ENCODE results near the gene VRK2. TPM values are rescaled to one million over a fixed set of nuclear protein-coding genes. Genes with fewer than 3 reads are reported as not detected.
"Not testable (repeated sequence)": the region's sequence is repeated elsewhere in the genome, so short reads cannot be mapped to it uniquely, and the experiment has no call there.

Gene VRK2
- total RNA-seq, 3 donors from 2014 or later = 26.9 to 34.0 (median 28.2) TPM

DNA sequence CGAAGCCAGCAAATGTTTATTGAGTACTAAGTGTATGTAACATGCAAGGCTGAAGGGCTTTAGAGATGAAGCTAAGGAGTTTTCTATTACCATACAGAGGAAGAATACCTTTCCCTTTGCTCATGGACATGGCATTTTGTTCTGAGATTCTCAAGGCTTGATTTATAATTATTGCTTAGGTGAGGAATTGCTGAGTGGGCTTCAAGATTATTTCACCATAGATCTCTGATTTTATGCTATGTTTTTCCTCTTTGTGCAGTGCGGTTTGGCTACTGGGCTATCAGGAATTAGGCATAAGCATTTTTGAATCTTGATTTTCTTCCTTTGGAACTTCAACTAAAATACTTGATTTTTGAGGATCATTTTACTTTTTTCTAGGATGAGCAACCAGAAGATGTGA is 42.5 kb downstream of the VRK2 start:
- Histone ChIP-seq H3K27ac (no peak overlapping the region), H3K9me3 (no peaks in the 10 kb centered on the region), H3K36me3 (no peaks in the 10 kb centered on the region), H3K4me1 (no peaks in the 10 kb centered on the region), H3K4me3 (no peak overlapping the region), H3K27me3 (no peaks in the 10 kb centered on the region)
- intact Hi-C loops (cut with DNase I; ENCODE audit: low total_unique reads) = no loop called here
- TF ChIP-seq POLR2A (IDR thresholded peaks at IDR 0.05) (no peak), POLR2AphosphoS5 (IDR thresholded peaks at IDR 0.05) (no peak)
- TF ChIP-seq, protein P1, sequence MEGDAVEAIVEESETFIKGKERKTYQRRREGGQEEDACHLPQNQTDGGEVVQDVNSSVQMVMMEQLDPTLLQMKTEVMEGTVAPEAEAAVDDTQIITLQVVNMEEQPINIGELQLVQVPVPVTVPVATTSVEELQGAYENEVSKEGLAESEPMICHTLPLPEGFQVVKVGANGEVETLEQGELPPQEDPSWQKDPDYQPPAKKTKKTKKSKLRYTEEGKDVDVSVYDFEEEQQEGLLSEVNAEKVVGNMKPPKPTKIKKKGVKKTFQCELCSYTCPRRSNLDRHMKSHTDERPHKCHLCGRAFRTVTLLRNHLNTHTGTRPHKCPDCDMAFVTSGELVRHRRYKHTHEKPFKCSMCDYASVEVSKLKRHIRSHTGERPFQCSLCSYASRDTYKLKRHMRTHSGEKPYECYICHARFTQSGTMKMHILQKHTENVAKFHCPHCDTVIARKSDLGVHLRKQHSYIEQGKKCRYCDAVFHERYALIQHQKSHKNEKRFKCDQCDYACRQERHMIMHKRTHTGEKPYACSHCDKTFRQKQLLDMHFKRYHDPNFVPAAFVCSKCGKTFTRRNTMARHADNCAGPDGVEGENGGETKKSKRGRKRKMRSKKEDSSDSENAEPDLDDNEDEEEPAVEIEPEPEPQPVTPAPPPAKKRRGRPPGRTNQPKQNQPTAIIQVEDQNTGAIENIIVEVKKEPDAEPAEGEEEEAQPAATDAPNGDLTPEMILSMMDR (IDR thresholded peaks at IDR 0.05) = no peak
- no peak for DNase-seq (ENCODE audit: low spot score in 2 of 2)

DNA sequence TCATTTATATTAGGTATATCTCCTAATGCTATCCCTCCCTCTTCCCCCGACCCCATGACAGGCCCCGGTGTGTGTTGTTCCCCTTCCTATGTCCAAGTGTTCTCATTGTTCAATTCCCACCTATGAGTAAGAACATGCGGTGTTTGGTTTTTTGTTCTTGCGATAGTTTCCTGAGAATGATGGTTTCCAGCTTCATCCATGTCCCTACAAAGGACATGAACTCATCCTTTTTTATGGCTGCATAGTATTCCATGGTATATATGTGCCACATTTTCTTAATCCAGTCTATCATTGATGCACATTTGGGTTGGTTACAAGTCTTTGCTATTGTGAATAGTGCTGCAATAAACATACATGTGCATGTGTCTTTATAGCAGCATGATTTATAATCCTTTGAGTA is 46.2 kb downstream of the VRK2 start:
- H3K36me3 ChIP-seq; H3K4me3 ChIP-seq; H3K4me1 ChIP-seq; H3K9me3 ChIP-seq; H3K27ac ChIP-seq; DNase-seq (ENCODE audit: low spot score in 2 of 2); H3K27me3 ChIP-seq; intact Hi-C loops (cut with DNase I; ENCODE audit: low total_unique reads): not testable (repeated sequence)

DNA sequence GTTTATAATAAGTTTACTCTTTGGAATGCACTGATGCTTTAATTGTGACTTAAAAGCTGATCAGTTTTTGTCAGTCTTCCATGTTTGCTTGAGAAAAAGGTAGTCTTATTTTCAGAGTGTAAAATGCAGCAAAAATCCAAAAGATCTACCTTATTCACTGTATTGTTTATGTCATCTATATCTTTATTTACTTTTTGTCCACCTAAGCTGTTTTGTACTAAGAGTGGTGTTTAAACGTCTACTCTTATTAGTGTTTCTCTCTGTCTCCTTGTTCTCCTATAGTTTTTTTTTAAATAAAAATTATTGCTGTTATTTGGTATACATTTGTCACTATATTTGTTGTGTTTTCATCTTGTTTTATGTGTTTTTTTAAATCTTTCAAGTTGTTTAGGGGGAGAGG is 50.4 kb downstream of the VRK2 start:
- intact Hi-C loops (cut with DNase I; ENCODE audit: low total_unique reads) = no loop called here
- H3K4me1 ChIP-seq = no peaks in the 10 kb centered on the region
- H3K4me3 ChIP-seq = no peak overlapping the region
- no peaks in the 10 kb centered on the region for H3K27me3 ChIP-seq
- H3K27ac ChIP-seq = no peak overlapping the region
- TF ChIP-seq, protein P1 (IDR thresholded peaks at IDR 0.05) = no peak
- TF ChIP-seq POLR2AphosphoS5 (IDR thresholded peaks at IDR 0.05) (no peak), POLR2A (IDR thresholded peaks at IDR 0.05) (no peak)
- H3K36me3 ChIP-seq = no peaks in the 10 kb centered on the region
- peaks cover 5 to 10% of the 10 kb centered on the region in 2 donors for H3K9me3 ChIP-seq
- no peak for DNase-seq (ENCODE audit: low spot score in 2 of 2)

DNA sequence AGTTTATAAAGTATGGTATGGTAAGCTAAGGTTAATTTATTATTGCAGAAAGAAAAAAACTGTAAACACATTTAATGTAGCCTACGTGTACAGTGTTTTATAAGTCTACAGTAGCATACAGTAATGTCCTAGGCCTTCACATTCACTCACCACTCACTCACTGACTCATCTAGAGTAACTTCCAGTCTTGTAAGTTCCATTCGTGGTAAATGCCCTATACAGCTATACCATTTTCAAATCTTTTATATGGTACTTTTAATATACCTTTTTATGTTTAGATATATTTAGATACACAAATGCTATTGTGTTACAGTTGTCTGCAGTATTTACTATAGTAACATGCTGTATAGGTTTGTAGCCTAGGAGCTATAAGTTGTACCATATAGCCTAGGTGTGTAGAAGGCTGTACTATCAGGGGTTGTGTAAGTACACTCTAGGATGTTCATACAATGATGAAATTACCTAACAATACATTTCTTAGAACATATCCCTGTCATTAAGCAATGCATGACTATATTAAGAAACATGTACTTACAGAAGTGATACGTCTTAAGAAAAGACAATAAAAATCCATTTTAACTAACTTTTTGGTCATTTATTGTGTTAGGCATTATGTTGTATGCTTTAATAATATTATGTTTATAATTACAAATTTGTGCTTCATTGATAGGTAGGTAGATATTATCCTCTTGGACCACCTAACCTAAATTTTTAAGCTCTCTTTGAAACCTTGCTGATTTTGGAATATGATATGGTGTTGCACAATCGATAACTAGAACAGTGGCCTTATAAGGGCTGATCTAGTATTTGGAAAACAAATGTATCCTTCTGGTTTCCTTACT is 51.9 kb downstream of the VRK2 start:
- intact Hi-C loops (cut with DNase I; ENCODE audit: low total_unique reads) = no loop called here
- TF ChIP-seq POLR2AphosphoS5 (IDR thresholded peaks at IDR 0.05) = no peak
- TF ChIP-seq POLR2A (IDR thresholded peaks at IDR 0.05) = no peak
- TF ChIP-seq, protein P1 (IDR thresholded peaks at IDR 0.05) = no peak
- Histone ChIP-seq H3K4me3 (no peak overlapping the region), H3K27me3 (no peaks in the 10 kb centered on the region), H3K36me3 (no peaks in the 10 kb centered on the region), H3K27ac (no peak overlapping the region), H3K4me1 (no peaks in the 10 kb centered on the region), H3K9me3 (peaks cover 5 to 10% of the 10 kb centered on the region in 2 donors)
- DNase-seq (ENCODE audit: low spot score in 2 of 2) = no peak

DNA sequence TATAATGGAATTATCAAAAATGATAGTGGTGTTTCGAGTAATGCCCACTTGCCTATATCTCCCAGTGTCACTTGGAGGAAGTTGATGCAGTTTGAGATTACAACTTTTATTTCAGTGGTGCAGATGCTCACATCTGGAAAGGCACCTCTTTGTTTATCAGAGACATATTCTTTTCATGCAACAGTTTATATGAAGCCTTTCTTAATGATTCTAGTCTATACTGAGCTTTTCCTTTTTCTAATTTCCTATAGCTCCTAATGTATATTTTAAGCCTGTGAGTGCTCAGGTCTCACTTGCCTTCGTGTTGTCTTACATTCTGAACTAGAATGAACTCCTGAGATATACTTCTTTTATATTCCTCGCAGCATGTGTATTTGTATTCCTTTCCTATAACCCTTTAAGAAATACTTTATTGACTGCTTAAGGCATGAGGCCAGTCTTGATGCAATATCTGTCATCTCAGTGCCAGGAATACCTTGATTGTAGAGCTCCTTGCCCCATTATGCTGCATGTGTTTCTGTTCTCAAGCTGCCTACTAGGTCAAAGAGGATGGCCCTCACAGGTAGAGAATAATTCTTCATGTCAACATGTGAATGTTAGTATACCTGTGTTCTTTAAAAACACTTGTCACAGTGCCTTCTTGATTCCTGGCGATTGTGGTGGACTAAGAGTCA is 52.6 kb downstream of the VRK2 start:
- H3K4me3 ChIP-seq = no peak overlapping the region
- no peak overlapping the region for H3K27ac ChIP-seq
- DNase-seq (ENCODE audit: low spot score in 2 of 2) = no peak
- peaks cover 5 to 10% of the 10 kb centered on the region in 2 donors for H3K9me3 ChIP-seq
- H3K27me3 ChIP-seq = no peaks in the 10 kb centered on the region
- no peak for TF ChIP-seq POLR2A (IDR thresholded peaks at IDR 0.05)
- no peak for TF ChIP-seq POLR2AphosphoS5 (IDR thresholded peaks at IDR 0.05)
- TF ChIP-seq, protein P1 (IDR thresholded peaks at IDR 0.05) = no peak
- intact Hi-C loops (cut with DNase I; ENCODE audit: low total_unique reads) = no loop called here
- no peaks in the 10 kb centered on the region for H3K4me1 ChIP-seq
- no peaks in the 10 kb centered on the region for H3K36me3 ChIP-seq

All from breast epithelium (tissue), 4 donors.